ENCODE data around the gene EBF3. TPM values are rescaled to one million over a fixed set of nuclear protein-coding genes. Genes with fewer than 3 reads are reported as not detected.

The EBF3 gene
- total and polyA plus RNA-seq, 7 donors, result 1.2 to 8.9 (median 4.5) TPM; not detected in 1

DNA sequence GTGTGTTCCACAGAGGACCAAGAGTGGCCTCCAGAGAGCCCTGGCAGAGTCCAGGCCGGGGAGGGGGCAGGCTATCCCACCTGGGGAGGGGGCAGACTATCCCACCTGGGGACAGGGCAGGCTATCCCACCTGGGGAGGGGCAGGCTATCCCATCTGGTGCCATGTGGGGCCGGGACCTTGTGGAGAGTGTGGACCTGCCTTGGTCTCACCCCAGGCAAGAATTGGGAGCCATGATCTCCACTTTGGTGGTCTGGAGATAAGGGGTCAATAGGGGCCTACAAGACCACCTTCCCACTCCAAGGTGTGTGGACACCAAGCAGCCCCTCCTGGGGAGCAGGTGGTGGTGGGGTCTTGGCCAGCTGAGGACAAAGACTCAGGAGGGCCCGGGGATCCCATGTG is 138.2 kb downstream of the EBF3 start:
- intact Hi-C loops (cut with DNase I), result no loop called here
- Histone ChIP-seq H3K27ac (no peak overlapping the region), H3K4me1 (no peaks in the 10 kb centered on the region), H3K27me3 (no peaks in the 10 kb centered on the region), H3K36me3 (no peaks in the 10 kb centered on the region), H3K9me3 (no peaks in the 10 kb centered on the region), H3K4me3 (no peak overlapping the region)
- no peak for DNase-seq
- WGBS, 2 donors, result 90% methylated on average over 3 of the region's 3 CpGs
- TF ChIP-seq POLR2AphosphoS5 (IDR thresholded peaks at IDR 0.05) (no peak), POLR2A (IDR thresholded peaks at IDR 0.05) (no peak), EP300 (IDR thresholded peaks at IDR 0.05) (no peak)
- TF ChIP-seq, protein P1, sequence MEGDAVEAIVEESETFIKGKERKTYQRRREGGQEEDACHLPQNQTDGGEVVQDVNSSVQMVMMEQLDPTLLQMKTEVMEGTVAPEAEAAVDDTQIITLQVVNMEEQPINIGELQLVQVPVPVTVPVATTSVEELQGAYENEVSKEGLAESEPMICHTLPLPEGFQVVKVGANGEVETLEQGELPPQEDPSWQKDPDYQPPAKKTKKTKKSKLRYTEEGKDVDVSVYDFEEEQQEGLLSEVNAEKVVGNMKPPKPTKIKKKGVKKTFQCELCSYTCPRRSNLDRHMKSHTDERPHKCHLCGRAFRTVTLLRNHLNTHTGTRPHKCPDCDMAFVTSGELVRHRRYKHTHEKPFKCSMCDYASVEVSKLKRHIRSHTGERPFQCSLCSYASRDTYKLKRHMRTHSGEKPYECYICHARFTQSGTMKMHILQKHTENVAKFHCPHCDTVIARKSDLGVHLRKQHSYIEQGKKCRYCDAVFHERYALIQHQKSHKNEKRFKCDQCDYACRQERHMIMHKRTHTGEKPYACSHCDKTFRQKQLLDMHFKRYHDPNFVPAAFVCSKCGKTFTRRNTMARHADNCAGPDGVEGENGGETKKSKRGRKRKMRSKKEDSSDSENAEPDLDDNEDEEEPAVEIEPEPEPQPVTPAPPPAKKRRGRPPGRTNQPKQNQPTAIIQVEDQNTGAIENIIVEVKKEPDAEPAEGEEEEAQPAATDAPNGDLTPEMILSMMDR (IDR thresholded peaks at IDR 0.05), result no peak

DNA sequence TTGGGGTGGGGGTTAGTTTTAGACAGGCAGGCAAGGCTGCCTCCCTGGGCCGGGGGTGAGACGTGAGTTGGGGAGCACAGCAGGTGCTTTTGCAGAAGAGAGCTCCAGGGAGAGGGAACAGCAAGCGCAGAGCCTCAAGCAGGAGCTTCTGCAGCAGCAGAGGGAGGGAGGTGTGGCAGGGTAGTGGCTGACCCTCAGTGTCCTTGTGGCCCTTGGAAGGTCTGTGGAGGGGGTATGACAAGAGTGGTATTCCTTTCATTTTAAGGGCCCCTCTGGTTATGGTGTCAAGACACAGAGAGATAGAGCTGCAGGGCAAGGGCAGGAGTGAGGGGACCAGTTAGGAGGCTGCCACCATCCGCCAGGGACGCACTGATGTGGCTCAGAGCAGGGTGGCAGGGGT is 138.9 kb downstream of the EBF3 start:
- Histone ChIP-seq H3K36me3 (no peaks in the 10 kb centered on the region), H3K4me3 (no peak overlapping the region), H3K4me1 (no peaks in the 10 kb centered on the region), H3K9me3 (no peaks in the 10 kb centered on the region), H3K27me3 (no peaks in the 10 kb centered on the region), H3K27ac (no peak overlapping the region)
- WGBS, 2 donors, result 92 to 93% methylated on average over 5 of the region's 5 CpGs
- no peak for TF ChIP-seq EP300 (IDR thresholded peaks at IDR 0.05)
- intact Hi-C loops (cut with DNase I), result no loop called here
- no peak for DNase-seq

DNA sequence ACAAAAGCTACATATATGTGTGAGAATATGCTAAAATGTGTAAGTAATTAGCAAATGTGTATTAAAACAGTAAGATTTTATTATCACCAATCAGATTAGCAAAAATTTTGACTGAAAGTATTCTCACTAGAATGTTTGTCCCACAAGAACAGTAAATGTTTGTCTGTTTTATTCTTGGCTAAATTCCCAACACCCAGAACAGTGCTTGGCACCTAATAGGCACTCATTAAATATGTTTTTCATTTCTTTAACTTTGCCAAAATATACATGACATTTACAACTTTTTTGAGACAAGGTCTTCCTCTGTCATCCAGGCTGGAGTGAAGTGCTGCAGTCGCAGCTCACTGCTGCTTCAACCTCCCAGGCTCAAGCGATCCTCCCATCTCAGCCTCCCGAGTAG is 143.6 kb downstream of the EBF3 start:
- TF ChIP-seq POLR2AphosphoS5 (IDR thresholded peaks at IDR 0.05), result no peak
- TF ChIP-seq, protein P1 (IDR thresholded peaks at IDR 0.05), result no peak

DNA sequence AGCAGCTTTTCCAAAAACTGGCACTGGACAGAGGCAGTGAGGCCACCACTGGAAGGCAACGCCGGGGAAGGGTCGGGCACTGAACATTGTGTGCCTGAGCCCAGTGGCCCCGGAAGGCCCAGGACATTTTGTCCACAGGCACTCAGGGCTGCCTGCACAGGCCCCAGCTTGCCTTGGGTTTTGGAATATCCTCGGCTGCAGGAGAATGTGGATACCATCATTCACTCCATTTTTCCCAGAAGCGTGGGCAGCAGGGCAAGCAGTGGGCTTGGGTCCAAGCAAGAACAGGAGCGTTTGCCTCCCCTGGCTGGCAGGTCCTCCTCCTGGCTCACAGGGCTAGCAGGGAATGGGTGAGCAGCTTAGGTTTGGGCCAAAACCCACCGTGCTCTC is 147.4 kb downstream of the EBF3 start:
- WGBS, 2 donors, result 82 to 92% methylated on average over 8 of the region's 8 CpGs
- H3K9me3 ChIP-seq, result no peaks in the 10 kb centered on the region
- H3K36me3 ChIP-seq, result no peaks in the 10 kb centered on the region
- peaks cover 0 to 29% (median 0%) of the 10 kb centered on the region in 3 donors for H3K27me3 ChIP-seq
- no peak for DNase-seq
- TF ChIP-seq POLR2AphosphoS5 (IDR thresholded peaks at IDR 0.05) (no peak), EP300 (IDR thresholded peaks at IDR 0.05) (no peak), POLR2A (IDR thresholded peaks at IDR 0.05) (no peak)
- TF ChIP-seq, protein P1 (IDR thresholded peaks at IDR 0.05), result no peak
- H3K27ac ChIP-seq, result no peak overlapping the region
- no peak overlapping the region for H3K4me3 ChIP-seq
- intact Hi-C loops (cut with DNase I), result no loop called here
- no peaks in the 10 kb centered on the region for H3K4me1 ChIP-seq

More for the DNA sequence above, 143.6 kb downstream of the EBF3 start:
- Histone ChIP-seq H3K36me3 (no peaks in the 10 kb centered on the region), H3K27ac (no peak overlapping the region), H3K4me1 (no peaks in the 10 kb centered on the region), H3K4me3 (no peak overlapping the region), H3K27me3 (peaks cover 0 to 4% (median 0%) of the 10 kb centered on the region in 3 donors), H3K9me3 (no peaks in the 10 kb centered on the region)
- intact Hi-C loops (cut with DNase I), result no loop called here
- WGBS, 2 donors, result 83 to 89% methylated on average over 3 of the region's 3 CpGs
- DNase-seq, result no peak

DNA sequence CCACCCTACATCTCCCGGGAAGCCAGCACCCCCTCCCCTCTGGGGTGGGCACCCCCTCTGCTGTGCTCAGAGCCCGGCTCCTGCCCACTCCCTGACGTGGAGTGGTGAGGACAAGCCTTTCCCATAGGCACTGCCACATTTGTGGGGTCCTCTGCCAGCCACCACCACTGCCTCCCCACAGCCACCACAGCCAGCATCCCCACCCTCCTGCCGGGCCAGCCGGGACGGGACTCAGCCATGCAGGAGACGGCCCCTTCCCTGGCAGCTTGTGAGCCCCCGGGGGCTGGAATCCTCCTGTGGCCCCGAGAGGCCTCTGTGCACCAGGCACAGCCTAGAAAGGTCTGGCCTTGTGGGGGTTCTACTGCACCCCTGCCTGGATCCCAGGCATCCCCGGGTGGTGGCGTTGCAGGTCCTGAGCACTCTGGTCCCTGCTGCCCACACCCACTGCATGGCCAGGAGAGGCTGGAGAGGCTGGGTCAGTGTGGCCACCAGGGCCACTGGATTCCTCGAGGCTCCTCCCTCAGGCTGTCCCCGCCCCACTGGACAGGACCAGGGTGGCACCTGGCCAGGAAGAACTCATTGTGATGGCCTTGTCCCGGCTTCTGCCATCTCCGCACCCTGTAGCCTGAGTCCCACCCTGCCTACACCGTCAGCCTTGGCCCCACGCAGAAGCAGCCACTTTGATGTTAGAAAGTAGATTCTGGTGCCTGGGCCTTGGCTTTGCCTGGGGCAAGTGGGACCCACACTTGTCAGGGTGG is 148.0 kb downstream of the EBF3 start:
- intact Hi-C loops (cut with DNase I), result no loop called here
- H3K9me3 ChIP-seq, result no peaks in the 10 kb centered on the region
- 77 to 91% methylated on average over 17 of the region's 17 CpGs for WGBS, 2 donors
- no peaks in the 10 kb centered on the region for H3K4me1 ChIP-seq
- no peak for TF ChIP-seq EP300 (IDR thresholded peaks at IDR 0.05)
- TF ChIP-seq, protein P1 (IDR thresholded peaks at IDR 0.05), result no peak
- TF ChIP-seq POLR2AphosphoS5 (IDR thresholded peaks at IDR 0.05), result no peak
- TF ChIP-seq POLR2A (IDR thresholded peaks at IDR 0.05), result no peak
- no peak overlapping the region for H3K4me3 ChIP-seq
- H3K27ac ChIP-seq, result no peak overlapping the region
- no peak for DNase-seq
- H3K27me3 ChIP-seq, result peaks cover 0 to 32% (median 0%) of the 10 kb centered on the region in 3 donors
- H3K36me3 ChIP-seq, result no peaks in the 10 kb centered on the region

Data from sigmoid colon (tissue), 7 donors.